GM21529 (cell line): ENCODE results near the gene COASY.

ENCODE experiments used
- ATAC-seq: cut with Tn5 transposase; IDR thresholded peaks from one replicate; pipeline ENCODE4 v1.9.1; 2021; ENCODE audit not compliant: unreplicated experiment

Gene COASY

GRCh38 chr17:42561897-42562387, at the start of gene COASY:
COASY (plus strand) TSS chr17:42562148; CDS start chr17:42562623, 475 bp downstream.
- no peak for ATAC-seq

- no peak for ATAC-seq
Observed at GRCh38 chr17:42512246-42512645, 49.7 kb upstream of the COASY start.

GRCh38 chr17:42512733-42513251, 49.2 kb upstream of the COASY start:
- peak; percentile 64 for ATAC-seq

- no peak for ATAC-seq
Observed at GRCh38 chr17:42513686-42514085, 48.3 kb upstream of the COASY start.

GRCh38 chr17:42514279-42514678, 47.7 kb upstream of the COASY start:
- no peak for ATAC-seq

- no peak for ATAC-seq
Observed at GRCh38 chr17:42514867-42515266, 47.1 kb upstream of the COASY start.

- ATAC-seq: no peak
Observed at GRCh38 chr17:42517516-42517915, 44.4 kb upstream of the COASY start.

GRCh38 chr17:42518046-42518754, 43.7 kb upstream of the COASY start:
- no peak for ATAC-seq

GRCh38 chr17:42518755-42519545, 43.0 kb upstream of the COASY start:
- no peak for ATAC-seq

GRCh38 chr17:42519546-42520491, 42.1 kb upstream of the COASY start:
- ATAC-seq: no peak

GRCh38 chr17:42520540-42520951, 41.4 kb upstream of the COASY start:
- ATAC-seq: no peak

- no peak for ATAC-seq
Observed at GRCh38 chr17:42521036-42521435, 40.9 kb upstream of the COASY start.

- no peak for ATAC-seq
Observed at GRCh38 chr17:42521666-42522262, 40.2 kb upstream of the COASY start.

- ATAC-seq: no peak
Observed at GRCh38 chr17:42522263-42522790, 39.6 kb upstream of the COASY start.

- ATAC-seq: no peak
Observed at GRCh38 chr17:42522798-42523278, 39.1 kb upstream of the COASY start.

GRCh38 chr17:42525221-42525620, 36.7 kb upstream of the COASY start:
- no peak for ATAC-seq

GRCh38 chr17:42526031-42526444, 35.9 kb upstream of the COASY start:
- ATAC-seq: no peak

GRCh38 chr17:42527932-42528331, 34.0 kb upstream of the COASY start:
- ATAC-seq: no peak

- ATAC-seq: no peak
Observed at GRCh38 chr17:42529061-42529460, 32.9 kb upstream of the COASY start.

- no peak for ATAC-seq
Observed at GRCh38 chr17:42530952-42531454, 30.9 kb upstream of the COASY start.
